CD14-positive monocyte (primary cell): ENCODE data around the gene GGT7. TPM values are rescaled to one million over a fixed set of nuclear protein-coding genes. Genes with fewer than 3 reads are reported as not detected.

ENCODE experiments used
- DNase-seq, 3 donors: peaks; one replicate each; pipeline ENCODE4 v3.0.0-alpha.2; 2011 to 2022
- H2AFZ ChIP-seq: 2 replicates; pipeline ENCODE4 v1.6.0; 2012; ENCODE audit warnings: mild to moderate bottlenecking, low read depth, low read length, inconsistent platforms; ENCODE audit not compliant: insufficient read depth, poor library complexity, severe bottlenecking
- H3K27ac ChIP-seq, 2 donors: 1 replicate in 1 of 2; 2 replicates in 1 of 2; pipeline ENCODE4 v1.5.1; 2012 to 2013; ENCODE audit warnings: low read length in 2 of 2, control low read depth in 1 of 2, inconsistent platforms in 1 of 2, low read depth in 1 of 2, mild to moderate bottlenecking in 1 of 2
- H3K27me3 ChIP-seq, 2 donors: one replicate each; pipeline versions ENCODE4 v1.6.0 to v1.6.1; 2011 to 2013; ENCODE audit warnings: low read length in 2 of 2; ENCODE audit not compliant: control insufficient read depth in 2 of 2, insufficient read depth in 2 of 2
- H3K36me3 ChIP-seq, 2 donors: replicated peaks in 1 of 2; 1 replicate in 1 of 2; 2 replicates in 1 of 2; pipeline versions ENCODE4 v1.5.1 to v1.6.1; 2012 to 2013; ENCODE audit warnings: low read length in 2 of 2, control low read depth in 1 of 2, inconsistent platforms in 1 of 2, mild to moderate bottlenecking in 1 of 2; ENCODE audit not compliant: insufficient read depth in 2 of 2, control insufficient read depth in 1 of 2
- H3K4me1 ChIP-seq, 2 donors: 1 replicate in 1 of 2; 2 replicates in 1 of 2; pipeline versions ENCODE4 v1.5.1 to v1.6.1; 2012 to 2013; ENCODE audit warnings: low read length in 2 of 2, control low read depth in 1 of 2, inconsistent platforms in 1 of 2, mild to moderate bottlenecking in 1 of 2, moderate library complexity in 1 of 2; ENCODE audit not compliant: insufficient read depth in 2 of 2, control insufficient read depth in 1 of 2
- H3K4me2 ChIP-seq: replicated peaks from 2 replicates; pipeline ENCODE3; 2012; ENCODE audit warnings: low read length, moderate library complexity, mild to moderate bottlenecking; ENCODE audit not compliant: poor library complexity, severe bottlenecking; ENCODE audit errors: extremely low read depth
- H3K4me3 ChIP-seq, 3 experiments: fragments of 200-600 bp in 1 of 3; sonication (generic) in 1 of 3; replicated peaks in 1 of 3; 1 replicate in 2 of 3; 2 replicates in 1 of 3; pipeline ENCODE4 v1.5.1; 2011 to 2013; ENCODE audit warnings: low read length in 3 of 3, mild to moderate bottlenecking in 3 of 3, control low read depth in 2 of 3, low read depth in 2 of 3, inconsistent platforms in 1 of 3, moderate library complexity in 1 of 3
- H3K79me2 ChIP-seq: 2 replicates; pipeline ENCODE4 v1.6.0; 2012; ENCODE audit warnings: mild to moderate bottlenecking, control low read depth, inconsistent platforms, low read length, moderate library complexity; ENCODE audit not compliant: insufficient read depth
- H3K9ac ChIP-seq: 2 replicates; pipeline ENCODE4 v1.6.0; 2017; ENCODE audit warnings: low read length, mild to moderate bottlenecking; ENCODE audit not compliant: insufficient read depth, poor library complexity, severe bottlenecking
- H3K9me3 ChIP-seq, 2 donors: replicated peaks in 1 of 2; 1 replicate in 1 of 2; 2 replicates in 1 of 2; pipeline versions ENCODE4 v1.5.1 to v1.6.1; 2012 to 2013; ENCODE audit warnings: low read length in 2 of 2, control low read depth in 1 of 2; ENCODE audit not compliant: control insufficient read depth in 1 of 2, insufficient read depth in 1 of 2
- H4K20me1 ChIP-seq: 2 replicates; pipeline ENCODE4 v1.6.0; 2012; ENCODE audit warnings: mild to moderate bottlenecking, low read length, control low read depth, moderate library complexity; ENCODE audit not compliant: insufficient read depth
- H3K27ac Mint-ChIP-seq, 7 donors: one replicate each; pipeline ENCODE4 v1.8.0; 2020; ENCODE audit warnings: mild to moderate bottlenecking in 7 of 7, mixed read lengths in 7 of 7, moderate library complexity in 6 of 7, inconsistent platforms in 2 of 7
- H3K27me3 Mint-ChIP-seq, 3 donors: one replicate each; pipeline ENCODE4 v1.8.0; 2021 to 2022; ENCODE audit warnings: low read depth in 3 of 3, mild to moderate bottlenecking in 3 of 3, mixed read lengths in 3 of 3, moderate library complexity in 3 of 3, inconsistent platforms in 1 of 3
- H3K36me3 Mint-ChIP-seq, 2 donors: one replicate each; pipeline ENCODE4 v1.8.0; 2020; ENCODE audit warnings: mixed read lengths in 2 of 2, inconsistent platforms in 1 of 2, mild to moderate bottlenecking in 1 of 2
- H3K4me1 Mint-ChIP-seq: one replicate; pipeline ENCODE4 v1.8.0; 2020; ENCODE audit warnings: mild to moderate bottlenecking, mixed read lengths
- H3K4me3 Mint-ChIP-seq, 2 donors: one replicate each; pipeline ENCODE4 v1.8.0; 2020; ENCODE audit warnings: mild to moderate bottlenecking in 2 of 2, mixed read lengths in 2 of 2, moderate library complexity in 1 of 2
- H3K9me3 Mint-ChIP-seq, 7 donors: one replicate each; pipeline ENCODE4 v1.8.0; 2020 to 2022; ENCODE audit warnings: mixed read lengths in 7 of 7, mild to moderate bottlenecking in 6 of 7, moderate library complexity in 6 of 7, inconsistent platforms in 2 of 7
- CTCF ChIP-seq: fragments of 200-600 bp; IDR thresholded peaks from one replicate; pipeline ENCODE4 v1.8.0; 2022; ENCODE audit warnings: antibody characterized with exemption, mild to moderate bottlenecking
- WGBS: methylation state at CpG from one replicate; pipeline ENCODE4 v1.1.5; 2013; ENCODE audit warnings: missing lambda C conversion rate; ENCODE audit not compliant: insufficient coverage; 5-methylcytosine and 5-hydroxymethylcytosine counted together
- intact Hi-C, 2 donors: fragments of 100-400 bp; cut with micrococcal nuclease; formaldehyde crosslinking; loops; one replicate each; pipeline versions ENCODE4 v1.15.0 to v1.15.1; 2023
- polyA plus RNA-seq, 3 donors: library from polyadenylated mRNA; depleted of rRNA in 1 of 3; unstranded in 2 of 3; stranded (reverse) in 1 of 3; fragments of 300-500 nt in 2 of 3; fragments of >200 nt in 1 of 3; fragmentation: Illumina TruSeq in 2 of 3; gene quantifications; 1 replicate in 2 of 3; 2 replicates in 1 of 3; pipeline ENCODE4 v1.2.3, GENCODE V29; 2012 to 2021

Gene GGT7
- polyA plus RNA-seq, 3 donors = 2.1 to 10.3 (median 2.4) TPM

GRCh38 chr20:34831936-34832335, 40.7 kb downstream of the GGT7 start:
- Histone ChIP-seq H2AFZ (peak overlapping the region; percentile 54), H3K4me3 (no peak overlapping the region), H4K20me1 (no peaks in the 10 kb centered on the region), H3K79me2 (no peaks in the 10 kb centered on the region), H3K27me3 (no peaks in the 10 kb centered on the region), H3K9ac (no peak overlapping the region), H3K36me3 (no peaks in the 10 kb centered on the region), H3K4me1 (peaks cover 11% of the 10 kb centered on the region in 2 donors), H3K4me2 (no peak overlapping the region), H3K27ac (no peak overlapping the region), H3K9me3 (no peaks in the 10 kb centered on the region)
- no peak for TF ChIP-seq CTCF
- peaks cover 9% of the 10 kb centered on the region for H3K4me1 Mint-ChIP-seq
- peaks cover 4 to 5% (median 4%) of the 10 kb centered on the region in 3 donors for H3K27me3 Mint-ChIP-seq
- H3K9me3 Mint-ChIP-seq = no peaks in the 10 kb centered on the region
- H3K36me3 Mint-ChIP-seq = no peaks in the 10 kb centered on the region
- peak in 1 of 3 donors; percentile 4 for DNase-seq
- H3K4me3 Mint-ChIP-seq = no peak overlapping the region
- intact Hi-C loops = loop anchor here (5.0 kb wide), 4 partner anchors 40 to 375 kb away; partner anchors contain the start of genes GGT7 (in 1 of the 2) and TRPC4AP (in 1 of the 2)
- no peak overlapping the region for H3K27ac Mint-ChIP-seq
- no CpG with 5 or more reads among the region's 5 CpGs for WGBS

DNA sequence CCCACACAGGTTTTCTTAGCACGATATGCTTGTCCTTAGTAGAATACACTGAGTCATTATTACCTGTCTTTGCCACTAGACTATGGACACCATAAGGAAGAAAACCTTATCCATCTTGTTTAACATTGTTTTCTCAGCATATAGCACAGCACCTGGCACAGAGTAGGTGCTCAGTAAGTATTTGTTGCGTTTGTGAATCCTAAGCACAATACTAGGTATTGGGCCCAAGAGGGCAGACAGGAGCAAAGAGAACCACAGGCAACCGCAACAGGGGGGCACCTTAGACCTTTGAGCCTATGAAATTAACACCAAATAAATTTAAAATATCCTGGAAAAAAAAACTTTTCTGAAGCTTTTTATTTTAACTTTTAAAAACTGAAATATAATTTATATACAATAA, 43.5 kb downstream of the GGT7 start:
- DNase-seq = no peak
- Histone ChIP-seq H3K4me1 (peaks cover 22 to 24% of the 10 kb centered on the region in 2 donors), H3K79me2 (peaks cover 11% of the 10 kb centered on the region), H4K20me1 (peaks cover 6% of the 10 kb centered on the region), H3K9ac (no peak overlapping the region), H3K27me3 (no peaks in the 10 kb centered on the region), H3K27ac (no peak overlapping the region), H3K9me3 (no peaks in the 10 kb centered on the region), H2AFZ (no peak overlapping the region), H3K4me3 (no peak overlapping the region), H3K4me2 (no peak overlapping the region), H3K36me3 (no peaks in the 10 kb centered on the region)
- Mint-ChIP-seq H3K4me3 (no peak overlapping the region), H3K36me3 (no peaks in the 10 kb centered on the region), H3K4me1 (peaks cover 19% of the 10 kb centered on the region), H3K27ac (no peak overlapping the region), H3K9me3 (peaks cover 0 to 3% (median 0%) of the 10 kb centered on the region in 7 donors), H3K27me3 (peaks cover 2 to 5% (median 3%) of the 10 kb centered on the region in 3 donors)
- 100% methylated on average over 1 of the region's 3 CpGs for WGBS
- intact Hi-C loops = loop anchor here in 1 of 2 donors (5.0 kb wide), 1 partner anchor 128 kb away; the partner anchor contains the start of genes GSS and MYH7B
- TF ChIP-seq CTCF = no peak
